ENCODE results near the gene OLIG2. TPM values are rescaled to one million over a fixed set of nuclear protein-coding genes. Genes with fewer than 3 reads are reported as not detected.

OLIG2 gene
- total RNA-seq, 2 experiments from 2014 or later, result not detected

- POLR2A ChIA-PET, result interaction anchor here (0.5 to 0.7 kb wide), 2 partner anchors 12 to 102 kb away, joined by 3 to 5 read pairs; no protein-coding TSS in a partner anchor
- Histone ChIP-seq H3K4me1 (ENCODE audit: insufficient read depth, low read length, poor library complexity, severe bottlenecking) (no peaks in the 10 kb centered on the region), H2AFZ (ENCODE audit: low read length) (no peak overlapping the region), H3K27ac (ENCODE audit: low read depth, low read length, poor library complexity, severe bottlenecking) (no peak overlapping the region), H3K4me3 (ENCODE audit: low read depth, low read length, poor library complexity, severe bottlenecking) (no peak overlapping the region), H4K20me1 (ENCODE audit: insufficient read depth, low read length) (no peaks in the 10 kb centered on the region), H3K79me2 (ENCODE audit: insufficient read depth, low read depth, low read length) (no peaks in the 10 kb centered on the region), H3K9me3 (ENCODE audit: low read length) (no peaks in the 10 kb centered on the region), H3K4me2 (ENCODE audit: low read length) (no peak overlapping the region), H3K36me3 (ENCODE audit: insufficient read depth, low read length) (no peaks in the 10 kb centered on the region), H3K9me2 (ENCODE audit: insufficient read depth, low read length) (no peaks in the 10 kb centered on the region)
- DNase-seq (ENCODE audit: low spot score), result no peak
- intact Hi-C loops (cut with micrococcal nuclease; ENCODE audit: unreplicated experiment), result no loop called here
- CTCF ChIA-PET (ENCODE audit: unreplicated experiment), result no interaction called here
- no TSS peak for BruUV-seq (replicated peaks)
- TF ChIP-seq EZH2phosphoT487 (IDR thresholded peaks at IDR 0.05; ENCODE audit: borderline replicate concordance, low read depth, low read length), result no peak
- no peak for TF ChIP-seq CTCF (conservative IDR thresholded peaks at IDR 0.05; ENCODE audit: low read length)
These were observed 11.8 kb downstream of the OLIG2 start for GRCh38 chr21:33037501-33037900.

GRCh38 chr21:33039536-33039935 lies 13.8 kb downstream of the OLIG2 start:
- Histone ChIP-seq H3K4me1 (ENCODE audit: insufficient read depth, low read length, poor library complexity, severe bottlenecking) (no peaks in the 10 kb centered on the region), H3K36me3 (ENCODE audit: insufficient read depth, low read length) (no peaks in the 10 kb centered on the region), H3K9me2 (ENCODE audit: insufficient read depth, low read length) (no peaks in the 10 kb centered on the region), H3K79me2 (ENCODE audit: insufficient read depth, low read depth, low read length) (no peaks in the 10 kb centered on the region), H3K4me3 (ENCODE audit: low read depth, low read length, poor library complexity, severe bottlenecking) (no peak overlapping the region), H4K20me1 (ENCODE audit: insufficient read depth, low read length) (no peaks in the 10 kb centered on the region), H2AFZ (ENCODE audit: low read length) (no peak overlapping the region), H3K9me3 (ENCODE audit: low read length) (no peaks in the 10 kb centered on the region), H3K27ac (ENCODE audit: low read depth, low read length, poor library complexity, severe bottlenecking) (no peak overlapping the region), H3K4me2 (ENCODE audit: low read length) (no peak overlapping the region)
- intact Hi-C loops (cut with micrococcal nuclease; ENCODE audit: unreplicated experiment), result no loop called here
- no TSS peak for BruUV-seq (replicated peaks)
- TF ChIP-seq EZH2phosphoT487 (IDR thresholded peaks at IDR 0.05; ENCODE audit: borderline replicate concordance, low read depth, low read length), result no peak
- TF ChIP-seq CTCF (conservative IDR thresholded peaks at IDR 0.05; ENCODE audit: low read length), result no peak
- ChIA-PET POLR2A (interaction anchor here (0.7 kb wide), 1 partner anchor 9 kb away, joined by 3 read pairs; no protein-coding TSS in a partner anchor), CTCF (ENCODE audit: unreplicated experiment) (no interaction called here)
- DNase-seq (ENCODE audit: low spot score), result no peak

DNA sequence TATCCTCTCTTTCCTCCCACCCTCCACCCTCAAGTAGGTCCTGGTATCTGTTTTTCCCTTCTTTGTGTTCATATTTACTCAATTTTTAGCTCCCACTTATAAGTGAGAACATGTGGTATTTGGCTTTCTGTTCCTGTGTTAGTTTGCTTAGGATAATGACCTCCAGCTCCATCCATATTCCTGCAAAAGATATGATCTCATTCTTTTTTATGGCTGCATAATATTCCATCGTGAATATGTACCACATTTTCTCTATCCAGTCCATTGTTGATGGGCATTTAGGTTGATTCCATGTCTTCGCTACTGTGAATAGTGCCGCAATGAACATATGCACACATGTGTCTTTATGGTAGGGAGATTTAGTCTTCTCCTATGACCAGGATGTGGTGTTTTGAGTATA lies 14.5 kb downstream of the OLIG2 start:
- intact Hi-C loops (cut with micrococcal nuclease; ENCODE audit: unreplicated experiment), result no loop called here
- Histone ChIP-seq H2AFZ (ENCODE audit: low read length) (no peak overlapping the region), H3K27ac (ENCODE audit: low read depth, low read length, poor library complexity, severe bottlenecking) (no peak overlapping the region), H4K20me1 (ENCODE audit: insufficient read depth, low read length) (no peaks in the 10 kb centered on the region), H3K4me3 (ENCODE audit: low read depth, low read length, poor library complexity, severe bottlenecking) (no peak overlapping the region), H3K9me3 (ENCODE audit: low read length) (no peaks in the 10 kb centered on the region), H3K4me1 (ENCODE audit: insufficient read depth, low read length, poor library complexity, severe bottlenecking) (no peaks in the 10 kb centered on the region), H3K9me2 (ENCODE audit: insufficient read depth, low read length) (no peaks in the 10 kb centered on the region), H3K79me2 (ENCODE audit: insufficient read depth, low read depth, low read length) (no peaks in the 10 kb centered on the region), H3K4me2 (ENCODE audit: low read length) (no peak overlapping the region), H3K36me3 (ENCODE audit: insufficient read depth, low read length) (no peaks in the 10 kb centered on the region)
- no TSS peak for BruUV-seq (replicated peaks)
- POLR2A ChIA-PET, result no interaction called here
- no peak for TF ChIP-seq EZH2phosphoT487 (IDR thresholded peaks at IDR 0.05; ENCODE audit: borderline replicate concordance, low read depth, low read length)
- no peak for TF ChIP-seq CTCF (conservative IDR thresholded peaks at IDR 0.05; ENCODE audit: low read length)
- no peak for DNase-seq (ENCODE audit: low spot score)
- CTCF ChIA-PET (ENCODE audit: unreplicated experiment), result no interaction called here

Measured in OCI-LY7 (cell line).